Peyer's patch (tissue), 4 donors: ENCODE data around the gene ZNF507. TPM values are rescaled to one million over a fixed set of nuclear protein-coding genes. Genes with fewer than 3 reads are reported as not detected.

ENCODE experiments used
- DNase-seq, 3 donors: peaks; one replicate each; pipeline ENCODE4 v3.0.0-alpha.2; 2017 to 2019
- H3K27ac ChIP-seq, 4 donors: fragments of 200-600 bp; sonication (generic); one replicate each; pipeline ENCODE4 v1.5.1; 2016 to 2019
- H3K27me3 ChIP-seq, 2 donors: fragments of 200-600 bp; sonication (generic); one replicate each; pipeline ENCODE4 v1.5.1; 2019
- H3K36me3 ChIP-seq, 3 donors: fragments of 200-600 bp; sonication (generic); one replicate each; pipeline ENCODE4 v1.5.1; 2016 to 2019
- H3K4me1 ChIP-seq, 4 donors: fragments of 200-600 bp; sonication (generic); one replicate each; pipeline ENCODE4 v1.5.1; 2016 to 2019
- H3K4me3 ChIP-seq, 4 donors: fragments of 200-600 bp; sonication (generic); 1 replicate in 3 of 4; 2 replicates in 1 of 4; pipeline ENCODE4 v1.5.1; 2016 to 2019; ENCODE audit warnings: mild to moderate bottlenecking in 1 of 4
- H3K9me3 ChIP-seq, 4 donors: fragments of 200-600 bp; sonication (generic); one replicate each; pipeline ENCODE4 v1.5.1; 2016 to 2019; ENCODE audit warnings: mild to moderate bottlenecking in 1 of 4
- CTCF ChIP-seq, 6 experiments: fragments of 450-650 bp in 4 of 6; fragments of 200-600 bp in 2 of 6; sonication (generic) in 1 of 6; IDR thresholded peaks; one replicate each; pipeline ENCODE4 v1.5.1; 2017 to 2019; ENCODE audit warnings: antibody characterized with exemption in 6 of 6, mild to moderate bottlenecking in 3 of 6, moderate library complexity in 1 of 6
- POLR2A ChIP-seq, 2 donors: fragments of 450-650 bp; IDR thresholded peaks; one replicate each; pipeline ENCODE4 v1.5.1; 2017; ENCODE audit warnings: antibody characterized with exemption in 2 of 2, mild to moderate bottlenecking in 2 of 2, moderate library complexity in 2 of 2
- total RNA-seq, 4 donors: library from RNA; depleted of rRNA; stranded (reverse); fragments of >200 nt; gene quantifications; one replicate each; pipeline ENCODE4 v1.1.0, GENCODE V29; 2016

ZNF507 gene
- total RNA-seq, 4 donors from 2014 or later = 28.2 to 43.7 (median 34.2) TPM

DNA sequence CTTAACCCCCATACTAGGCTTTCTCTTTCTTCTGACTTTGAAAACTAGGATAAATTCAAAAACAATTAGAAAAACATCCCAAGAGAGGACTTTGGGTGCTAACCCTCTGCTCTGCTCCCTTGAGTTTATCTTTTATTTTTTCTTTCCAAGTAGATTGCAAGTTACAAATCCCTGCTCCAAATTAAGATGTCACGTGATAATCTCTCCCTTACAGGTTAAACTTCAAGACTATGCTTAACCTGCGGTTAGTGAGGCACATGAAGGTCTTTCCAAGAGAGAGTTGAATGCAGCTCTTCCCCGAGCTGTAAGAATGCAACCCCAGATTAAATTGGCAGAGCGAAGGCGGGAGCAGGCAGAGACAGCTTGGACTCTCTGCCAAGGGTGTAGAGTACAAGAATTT, 12.2 kb upstream of the ZNF507 start:
- no peaks in the 10 kb centered on the region for H3K27me3 ChIP-seq
- H3K4me3 ChIP-seq = no peak overlapping the region
- H3K27ac ChIP-seq = no peak overlapping the region
- no peak for TF ChIP-seq CTCF (IDR thresholded peaks at IDR 0.05)
- TF ChIP-seq POLR2A (IDR thresholded peaks at IDR 0.05) = no peak
- DNase-seq = no peak
- no peaks in the 10 kb centered on the region for H3K36me3 ChIP-seq
- H3K9me3 ChIP-seq = no peaks in the 10 kb centered on the region
- no peaks in the 10 kb centered on the region for H3K4me1 ChIP-seq

DNA sequence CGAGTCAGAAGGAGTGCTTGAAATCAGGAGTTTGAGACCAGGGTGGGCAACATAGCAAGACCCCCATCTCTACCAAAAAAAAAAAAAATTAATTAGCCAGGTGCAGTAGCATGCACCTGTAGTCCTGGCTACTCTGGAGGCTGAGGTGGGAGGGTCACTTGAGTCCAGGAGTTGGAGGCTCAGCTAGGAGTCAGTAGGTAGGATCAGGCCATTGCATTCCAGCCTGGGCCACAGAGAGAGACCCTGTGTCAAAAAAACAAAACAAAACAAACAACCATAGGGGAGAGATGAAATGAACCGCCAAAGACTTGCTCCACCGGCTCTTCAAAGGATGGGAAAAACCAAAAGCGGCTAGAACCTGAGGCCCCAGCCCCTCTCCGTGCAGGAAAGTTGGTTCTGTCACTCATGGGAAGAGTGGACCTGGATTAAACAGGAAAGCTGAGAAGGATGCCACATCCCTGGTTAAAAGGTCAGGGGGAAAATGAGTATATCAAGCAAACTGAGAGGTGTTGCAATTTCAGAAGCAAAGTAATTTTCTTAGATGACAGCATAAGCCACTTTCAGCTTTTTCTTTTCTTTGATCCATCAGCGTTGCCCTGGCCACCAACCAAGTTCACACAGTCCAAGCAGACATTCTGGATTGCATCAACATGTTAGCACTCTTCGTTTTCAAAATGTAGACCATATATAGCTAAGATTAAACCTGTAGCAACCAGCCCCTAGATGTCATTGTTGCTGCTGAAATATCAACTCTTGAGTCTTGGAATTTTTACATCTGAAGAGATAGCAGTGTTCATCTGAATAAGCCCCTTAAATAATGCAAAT, 8.9 kb upstream of the ZNF507 start:
- no peaks in the 10 kb centered on the region for H3K4me1 ChIP-seq
- H3K27ac ChIP-seq = peak overlapping the region in 1 of 4 donors; percentile 33
- H3K27me3 ChIP-seq = no peaks in the 10 kb centered on the region
- no peaks in the 10 kb centered on the region for H3K36me3 ChIP-seq
- no peak for DNase-seq
- TF ChIP-seq CTCF (IDR thresholded peaks at IDR 0.05) (peak in 3 of 6 experiments; percentile 12 to 34 (median 13)), POLR2A (IDR thresholded peaks at IDR 0.05) (no peak)
- no peak overlapping the region for H3K4me3 ChIP-seq
- no peaks in the 10 kb centered on the region for H3K9me3 ChIP-seq

- no peaks in the 10 kb centered on the region for H3K9me3 ChIP-seq
- TF ChIP-seq CTCF (IDR thresholded peaks at IDR 0.05) = no peak
- TF ChIP-seq POLR2A (IDR thresholded peaks at IDR 0.05) = no peak
- H3K36me3 ChIP-seq = no peaks in the 10 kb centered on the region
- DNase-seq = no peak
- H3K27ac ChIP-seq = peak overlapping the region in 1 of 4 donors; percentile 33
- no peaks in the 10 kb centered on the region for H3K4me1 ChIP-seq
- H3K4me3 ChIP-seq = no peak overlapping the region
- no peaks in the 10 kb centered on the region for H3K27me3 ChIP-seq
Observed at GRCh38 chr19:32337084-32337808, 8.2 kb upstream of the ZNF507 start.

DNA sequence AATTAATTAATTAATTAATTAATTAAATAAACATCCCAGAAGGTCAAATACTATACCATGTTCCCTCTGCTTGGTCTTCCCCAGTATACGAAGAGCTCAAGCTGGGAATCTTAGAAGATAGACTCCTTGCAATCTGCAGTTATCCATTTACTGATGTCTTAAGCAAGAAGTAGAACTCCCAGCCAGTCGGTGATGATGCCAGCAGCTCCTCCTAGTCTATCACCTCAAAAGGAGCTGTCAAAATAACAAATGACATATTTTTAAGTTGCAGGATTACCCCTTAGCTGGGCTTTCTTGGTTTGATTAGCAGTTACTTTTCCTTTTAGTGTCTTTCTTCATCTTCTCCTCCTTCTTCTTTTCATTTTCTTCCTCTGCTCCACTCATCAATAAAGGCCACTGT, 6.0 kb upstream of the ZNF507 start:
- H3K4me3 ChIP-seq = no peak overlapping the region
- TF ChIP-seq CTCF (IDR thresholded peaks at IDR 0.05) (no peak), POLR2A (IDR thresholded peaks at IDR 0.05) (no peak)

GRCh38 chr19:32339988-32340874, 5.2 kb upstream of the ZNF507 start:
- Histone ChIP-seq H3K4me3 (no peak overlapping the region), H3K9me3 (no peaks in the 10 kb centered on the region), H3K27ac (no peak overlapping the region), H3K36me3 (no peaks in the 10 kb centered on the region), H3K27me3 (no peaks in the 10 kb centered on the region), H3K4me1 (no peaks in the 10 kb centered on the region)
- TF ChIP-seq CTCF (IDR thresholded peaks at IDR 0.05) (peak in 5 of 6 experiments; percentile 58 to 75 (median 67)), POLR2A (IDR thresholded peaks at IDR 0.05) (no peak)
- peak; percentile 47 to 85 (median 75) for DNase-seq

More for the DNA sequence above, 6.0 kb upstream of the ZNF507 start:
- DNase-seq = no peak
- Histone ChIP-seq H3K27me3 (no peaks in the 10 kb centered on the region), H3K27ac (no peak overlapping the region), H3K9me3 (no peaks in the 10 kb centered on the region), H3K4me1 (no peaks in the 10 kb centered on the region), H3K36me3 (no peaks in the 10 kb centered on the region)
